Activated naive CD4-positive, alpha-beta T cell treated with anti-CD3 and anti-CD28 coated beads for 36 hours (primary cell): Measurements from ENCODE around the gene FSD2. TPM values are rescaled to one million over a fixed set of nuclear protein-coding genes. Genes with fewer than 3 reads are reported as not detected.

Experiments used
- CTCF ChIA-PET: fragments of 350-600 bp; sonication (Branson Sonifier 250); formaldehyde crosslinking; loops from one replicate; lab custom pipeline; 2021; ENCODE audit warnings: antibody characterized with exemption; lab: Charles Lee
- DNase-seq: peaks from one replicate; pipeline ENCODE4 v3.0.0-alpha.2; 2020
- H3K27ac Mint-ChIP-seq: one replicate; pipeline ENCODE4 v1.8.0; 2021; ENCODE audit warnings: mild to moderate bottlenecking, mixed read lengths
- H3K27me3 Mint-ChIP-seq: one replicate; pipeline ENCODE4 v1.8.0; 2021; ENCODE audit warnings: low read depth, mixed read lengths
- H3K36me3 Mint-ChIP-seq: one replicate; pipeline ENCODE4 v1.8.0; 2021; ENCODE audit warnings: low read depth, mixed read lengths
- H3K4me1 Mint-ChIP-seq: one replicate; pipeline ENCODE4 v1.8.0; 2021; ENCODE audit warnings: low read depth, mixed read lengths
- H3K4me3 Mint-ChIP-seq: one replicate; pipeline ENCODE4 v1.8.0; 2021; ENCODE audit warnings: mild to moderate bottlenecking, moderate library complexity, mixed read lengths
- H3K9me3 Mint-ChIP-seq: one replicate; pipeline ENCODE4 v1.8.0; 2021; ENCODE audit warnings: mixed read lengths
- intact Hi-C: fragments of 100-400 bp; cut with micrococcal nuclease; formaldehyde crosslinking; loops from one replicate; pipeline ENCODE4 v1.15.1; 2023
- total RNA-seq, 2 experiments: library from RNA; stranded (reverse); gene quantifications; one replicate each; pipeline ENCODE4 v1.2.3, GENCODE V29; 2021

The FSD2 gene, protein sequence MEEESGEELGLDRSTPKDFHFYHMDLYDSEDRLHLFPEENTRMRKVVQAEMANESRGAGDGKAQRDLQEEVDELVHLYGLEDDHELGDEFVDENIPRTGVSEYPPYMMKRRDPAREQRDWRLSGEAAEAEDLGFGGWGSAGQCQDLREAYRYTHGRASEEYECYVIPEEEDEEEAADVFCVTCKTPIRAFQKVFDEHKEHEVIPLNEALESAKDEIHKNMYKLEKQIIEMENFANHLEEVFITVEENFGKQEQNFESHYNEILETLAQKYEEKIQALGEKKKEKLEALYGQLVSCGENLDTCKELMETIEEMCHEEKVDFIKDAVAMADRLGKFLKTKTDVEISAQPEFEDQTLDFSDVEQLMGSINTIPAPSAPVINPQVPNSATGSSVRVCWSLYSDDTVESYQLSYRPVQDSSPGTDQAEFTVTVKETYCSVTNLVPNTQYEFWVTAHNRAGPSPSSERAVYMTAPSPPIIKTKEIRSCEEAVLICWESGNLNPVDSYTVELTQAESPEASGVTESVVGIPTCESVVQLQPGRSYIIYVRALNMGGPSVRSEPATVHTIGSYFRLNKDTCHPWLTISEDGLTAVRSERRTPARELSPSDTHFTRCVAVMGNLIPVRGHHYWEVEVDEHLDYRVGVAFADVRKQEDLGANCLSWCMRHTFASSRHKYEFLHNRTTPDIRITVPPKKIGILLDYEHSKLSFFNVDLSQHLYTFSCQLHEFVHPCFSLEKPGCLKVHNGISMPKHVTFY
- total RNA-seq = not detected

DNA sequence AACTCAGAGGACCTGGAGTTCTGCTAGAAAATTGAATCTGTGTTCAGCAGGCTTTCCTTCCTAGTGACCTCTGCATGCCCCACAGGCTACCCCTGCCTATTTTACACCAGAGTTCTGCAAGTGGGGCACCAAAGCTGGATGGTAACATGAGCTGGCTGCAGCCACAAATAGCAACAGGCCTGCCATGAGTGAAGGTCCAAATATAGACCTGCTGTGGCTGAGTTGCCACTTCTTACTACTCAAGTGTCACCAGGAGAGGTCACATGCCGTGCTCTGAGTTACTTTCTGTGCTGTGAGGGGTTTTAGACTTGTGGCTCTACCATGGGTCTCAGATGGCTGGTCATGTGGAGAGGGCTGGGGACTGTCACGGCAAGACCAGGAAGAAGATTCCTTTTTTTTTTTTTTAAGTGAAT, at the start of gene FSD2:
FSD2 (minus strand) TSS at position 76 of the 413 bp plus-strand sequence. CDS start 18,679 bp downstream, outside the sequence.
- no peak within 1 kb of the TSS for H3K4me3 Mint-ChIP-seq

DNA sequence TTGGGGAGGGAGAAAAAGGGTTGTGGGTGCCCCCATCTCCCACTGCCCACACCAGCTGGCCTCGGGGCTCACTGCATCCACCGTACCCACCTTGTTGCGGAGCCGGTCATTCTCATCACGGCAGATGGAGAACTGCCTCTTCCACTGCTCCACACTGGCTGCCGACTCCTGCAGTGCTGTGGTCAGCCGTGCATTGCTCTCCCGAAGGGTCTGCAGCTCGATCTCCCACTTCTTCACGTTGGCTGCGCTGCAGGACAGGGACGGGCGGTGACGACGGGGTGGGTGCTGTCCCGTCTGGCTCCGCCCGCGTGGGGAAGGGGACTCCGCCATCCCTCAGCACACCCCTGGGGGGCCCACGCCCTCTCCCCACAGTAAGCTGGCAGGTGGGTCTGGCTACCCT, 48.7 kb upstream of the FSD2 start:
- Mint-ChIP-seq H3K9me3 (no peaks in the 10 kb centered on the region), H3K27ac (no peak overlapping the region), H3K36me3 (no peaks in the 10 kb centered on the region), H3K4me3 (no peak overlapping the region), H3K4me1 (peaks cover 17% of the 10 kb centered on the region), H3K27me3 (no peaks in the 10 kb centered on the region)
- no peak for DNase-seq
- CTCF ChIA-PET = interaction anchor here (0.6 kb wide), 1 partner anchor 762 kb away, joined by 3 read pairs; no protein-coding TSS in a partner anchor
- intact Hi-C loops = no loop called here

More for the DNA sequence above, at the start of gene FSD2:
- Mint-ChIP-seq H3K27ac (no peak within 1 kb of the TSS), H3K4me1 (peaks cover 11% of the 10 kb centered on the region), H3K27me3 (peaks cover 6% of the 10 kb centered on the region), H3K36me3 (no peaks in the 10 kb centered on the region), H3K9me3 (no peaks in the 10 kb centered on the region)
- CTCF ChIA-PET = no interaction called here
- intact Hi-C loops = no loop called here
- DNase-seq = no peak

DNA sequence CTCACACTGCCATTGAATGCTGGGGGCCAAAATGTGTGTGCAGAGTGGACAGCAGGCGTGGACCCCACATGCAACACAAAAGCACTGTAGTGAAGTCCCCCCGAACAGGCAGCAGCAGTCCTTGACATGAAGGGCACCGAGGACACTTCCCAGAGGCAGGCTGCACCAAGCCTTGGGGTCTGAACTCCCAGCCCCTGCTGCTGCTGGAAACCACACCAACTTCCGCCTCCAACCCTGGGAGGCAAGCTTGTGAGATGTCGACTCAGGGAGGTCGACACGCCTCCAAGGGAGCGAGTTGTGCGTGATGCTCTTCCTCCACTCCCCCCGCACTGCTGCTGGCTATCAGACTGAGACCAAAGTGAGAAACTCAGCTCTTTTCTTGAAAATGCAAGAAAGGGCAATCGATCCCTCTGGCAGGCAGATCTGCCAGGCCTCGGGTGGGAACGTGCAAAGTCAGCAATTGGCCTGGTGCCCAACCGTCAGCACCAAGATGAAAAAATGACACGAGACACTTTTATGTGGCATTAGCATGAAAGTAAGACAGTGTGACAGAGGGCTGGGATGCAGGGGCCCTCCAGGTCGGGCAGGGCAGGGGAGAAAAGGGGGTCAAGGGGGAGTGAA, 47.2 kb upstream of the FSD2 start:
- CTCF ChIA-PET = no interaction called here
- no peaks in the 10 kb centered on the region for H3K27me3 Mint-ChIP-seq
- no peaks in the 10 kb centered on the region for H3K36me3 Mint-ChIP-seq
- H3K27ac Mint-ChIP-seq = no peak overlapping the region
- DNase-seq = no peak
- H3K9me3 Mint-ChIP-seq = no peaks in the 10 kb centered on the region
- peaks cover 21% of the 10 kb centered on the region for H3K4me1 Mint-ChIP-seq
- intact Hi-C loops = no loop called here
- no peak overlapping the region for H3K4me3 Mint-ChIP-seq

GRCh38 chr15:82851981-82852511, 46.2 kb upstream of the FSD2 start:
- peaks cover 21% of the 10 kb centered on the region for H3K4me1 Mint-ChIP-seq
- DNase-seq = no peak
- CTCF ChIA-PET = interaction anchor here (0.7 to 1.2 kb wide), 4 partner anchors 10 to 150 kb away, joined by 3 to 4 read pairs (median 4); no protein-coding TSS in a partner anchor
- H3K4me3 Mint-ChIP-seq = no peak overlapping the region
- intact Hi-C loops = no loop called here
- H3K27me3 Mint-ChIP-seq = no peaks in the 10 kb centered on the region
- H3K27ac Mint-ChIP-seq = no peak overlapping the region
- no peaks in the 10 kb centered on the region for H3K36me3 Mint-ChIP-seq
- no peaks in the 10 kb centered on the region for H3K9me3 Mint-ChIP-seq

DNA sequence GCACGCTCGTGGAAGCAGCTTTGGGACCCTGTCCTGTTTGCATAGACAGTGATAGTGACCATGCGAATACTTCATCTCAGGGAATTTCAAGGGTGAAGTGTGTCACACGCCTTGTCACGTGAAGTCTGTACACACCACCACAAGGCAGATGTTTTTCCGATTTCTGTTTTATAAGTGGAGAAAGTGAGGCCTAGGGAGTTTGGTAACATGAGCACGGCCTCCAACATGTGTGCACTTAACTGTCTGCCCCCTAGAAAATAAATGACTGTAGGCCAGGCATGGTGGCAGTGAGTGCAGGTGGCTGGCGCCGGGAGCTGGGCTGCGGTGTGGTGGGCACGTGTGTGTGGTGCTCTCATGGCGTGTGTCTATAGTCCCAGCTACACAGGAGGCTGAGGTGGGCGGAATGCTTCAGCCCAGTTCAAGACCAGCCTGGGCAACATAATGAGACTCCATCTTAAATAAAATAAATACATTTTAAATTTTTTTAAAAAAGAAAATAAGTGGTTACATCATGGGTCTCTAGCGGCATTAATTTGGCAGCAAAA, 45.5 kb upstream of the FSD2 start:
- H3K27ac Mint-ChIP-seq = no peak overlapping the region
- no peaks in the 10 kb centered on the region for H3K27me3 Mint-ChIP-seq
- intact Hi-C loops = no loop called here
- H3K36me3 Mint-ChIP-seq = no peaks in the 10 kb centered on the region
- CTCF ChIA-PET = interaction anchor here (0.7 to 1.4 kb wide), 6 partner anchors 11 to 157 kb away, joined by 3 to 4 read pairs (median 3); no protein-coding TSS in a partner anchor
- H3K4me3 Mint-ChIP-seq = no peak overlapping the region
- no peaks in the 10 kb centered on the region for H3K9me3 Mint-ChIP-seq
- DNase-seq = no peak
- H3K4me1 Mint-ChIP-seq = peaks cover 19% of the 10 kb centered on the region

DNA sequence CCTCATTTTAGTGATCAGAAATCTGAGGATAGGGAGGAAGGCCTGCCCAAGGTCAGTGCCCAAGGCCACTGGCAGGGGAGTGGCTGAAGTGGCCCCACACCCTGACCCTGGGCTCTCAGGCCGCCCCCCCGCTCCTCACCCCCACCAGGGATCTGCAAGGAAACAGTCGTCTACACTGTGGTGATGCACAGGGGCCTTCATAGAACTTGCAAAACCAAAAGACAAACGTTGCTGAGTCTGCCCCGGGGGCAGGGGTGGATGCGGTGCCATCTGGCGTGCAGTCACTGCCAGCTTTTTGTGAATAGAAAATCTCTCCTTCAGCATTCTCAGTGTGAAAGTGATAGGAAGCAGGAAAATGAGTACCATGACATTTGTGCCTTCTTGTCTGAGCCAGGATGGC, 44.9 kb upstream of the FSD2 start:
- no peaks in the 10 kb centered on the region for H3K36me3 Mint-ChIP-seq
- H3K9me3 Mint-ChIP-seq = no peaks in the 10 kb centered on the region
- intact Hi-C loops = no loop called here

GRCh38 chr15:82849556-82850512, 44.0 kb upstream of the FSD2 start:
- Mint-ChIP-seq H3K9me3 (no peaks in the 10 kb centered on the region), H3K4me1 (peaks cover 17% of the 10 kb centered on the region), H3K36me3 (no peaks in the 10 kb centered on the region), H3K27ac (no peak overlapping the region), H3K27me3 (no peaks in the 10 kb centered on the region), H3K4me3 (no peak overlapping the region)
- CTCF ChIA-PET = interaction anchor here (0.6 to 3.0 kb wide), 8 partner anchors 11 to 183 kb away, joined by 3 to 23 read pairs (median 4); partner anchors contain the start of gene RAMAC
- DNase-seq = peak; percentile 75
- intact Hi-C loops = loop anchor here (2.0 to 5.0 kb wide), 2 partner anchors 137 to 151 kb away; partner anchors contain the start of gene RAMAC

More for the DNA sequence above, 44.9 kb upstream of the FSD2 start:
- DNase-seq = no peak
- peaks cover 14% of the 10 kb centered on the region for H3K4me1 Mint-ChIP-seq
- CTCF ChIA-PET = interaction anchor here (0.7 to 3.0 kb wide), 4 partner anchors 128 to 157 kb away, joined by 3 to 23 read pairs (median 4); no protein-coding TSS in a partner anchor
- no peak overlapping the region for H3K27ac Mint-ChIP-seq
- H3K4me3 Mint-ChIP-seq = no peak overlapping the region
- H3K27me3 Mint-ChIP-seq = no peaks in the 10 kb centered on the region

GRCh38 chr15:82848241-82848993, 42.5 kb upstream of the FSD2 start:
- CTCF ChIA-PET = interaction anchor here (1.2 to 3.0 kb wide), 2 partner anchors 13 to 153 kb away, joined by 3 to 23 read pairs; no protein-coding TSS in a partner anchor
- H3K4me1 Mint-ChIP-seq = peaks cover 21% of the 10 kb centered on the region
- DNase-seq = no peak
- H3K27ac Mint-ChIP-seq = no peak overlapping the region
- H3K9me3 Mint-ChIP-seq = no peaks in the 10 kb centered on the region
- intact Hi-C loops = loop anchor here (2.0 to 5.0 kb wide), 2 partner anchors 139 to 152 kb away; partner anchors contain the start of gene RAMAC
- H3K36me3 Mint-ChIP-seq = no peaks in the 10 kb centered on the region
- no peaks in the 10 kb centered on the region for H3K27me3 Mint-ChIP-seq
- H3K4me3 Mint-ChIP-seq = no peak overlapping the region

GRCh38 chr15:82847703-82848102, 41.8 kb upstream of the FSD2 start:
- Mint-ChIP-seq H3K27ac (no peak overlapping the region), H3K36me3 (no peaks in the 10 kb centered on the region), H3K9me3 (no peaks in the 10 kb centered on the region), H3K27me3 (no peaks in the 10 kb centered on the region), H3K4me3 (no peak overlapping the region), H3K4me1 (peaks cover 17% of the 10 kb centered on the region)
- DNase-seq = no peak
- CTCF ChIA-PET = interaction anchor here (1.0 to 3.0 kb wide), 2 partner anchors 152 to 154 kb away, joined by 3 to 23 read pairs; no protein-coding TSS in a partner anchor
- intact Hi-C loops = loop anchor here (2.0 to 5.0 kb wide), 2 partner anchors 140 to 153 kb away; partner anchors contain the start of gene RAMAC

DNA sequence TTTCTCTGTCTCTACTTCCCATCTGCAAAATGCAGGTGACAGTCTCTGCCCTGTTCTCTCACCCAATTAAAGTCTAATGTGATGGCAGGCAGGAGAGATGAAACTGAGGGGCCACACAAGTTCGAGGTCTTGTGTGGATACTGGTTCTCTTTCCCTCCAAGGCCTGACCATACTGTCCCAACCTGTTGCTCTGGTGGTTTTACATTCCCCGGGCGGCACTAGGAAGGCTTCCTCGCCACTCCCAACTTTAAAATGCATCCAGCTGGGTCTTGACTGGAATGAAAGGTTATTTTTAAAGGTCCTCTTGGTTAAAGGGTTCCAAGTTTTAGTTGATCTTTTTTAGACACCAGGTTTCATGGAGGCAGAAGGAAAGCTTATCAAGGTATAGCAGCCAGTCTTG, 40.8 kb upstream of the FSD2 start:
- Mint-ChIP-seq H3K27ac (no peak overlapping the region), H3K4me1 (peaks cover 16% of the 10 kb centered on the region), H3K36me3 (no peaks in the 10 kb centered on the region), H3K4me3 (no peak overlapping the region), H3K9me3 (no peaks in the 10 kb centered on the region), H3K27me3 (no peaks in the 10 kb centered on the region)
- intact Hi-C loops = loop anchor here (5.0 kb wide), 1 partner anchor 141 kb away; the partner anchor contains the start of gene RAMAC
- no peak for DNase-seq
- CTCF ChIA-PET = interaction anchor here (0.6 to 1.0 kb wide), 2 partner anchors 70 to 153 kb away, joined by 3 to 5 read pairs; no protein-coding TSS in a partner anchor
